H1 (cell line): ENCODE measurements around the gene TMC6. TPM values are rescaled to one million over a fixed set of nuclear protein-coding genes. Genes with fewer than 3 reads are reported as not detected.
"Not testable (repeated sequence)": the region's sequence is repeated elsewhere in the genome, so short reads cannot be mapped to it uniquely, and the experiment has no call there.

Source experiments
- CTCF ChIA-PET: fragments of 300-600 bp; sonication (Branson Sonifier 250); formaldehyde crosslinking; loops from one replicate; lab custom pipeline; 2021; ENCODE audit not compliant: partially characterized antibody; lab: Charles Lee
- POLR2A ChIA-PET: fragments of 300-600 bp; sonication (Branson Sonifier 250); formaldehyde crosslinking; loops from one replicate; lab custom pipeline; 2021; ENCODE audit warnings: inconsistent platforms; ENCODE audit not compliant: partially characterized antibody; lab: Charles Lee
- DNase-seq, 2 experiments: peaks; one replicate each; pipeline versions ENCODE4 v3.0.0 to v3.0.0-alpha.2; 2010 to 2022; ENCODE audit warnings: low spot score in 2 of 2, low read depth in 1 of 2, mixed read lengths in 1 of 2
- FAIRE-seq: peaks from 2 replicates; lab custom pipeline; 2011; peaks lifted over from hg19 to GRCh38; lab: Jason Lieb, UNC
- H2AFZ ChIP-seq: 2 replicates; pipeline ENCODE4 v1.8.1; 2012; ENCODE audit warnings: low read length, inconsistent platforms
- H2AK5ac ChIP-seq: 2 replicates; pipeline ENCODE4 v1.6.1; 2013; ENCODE audit warnings: low read depth, low read length
- H2BK120ac ChIP-seq: replicated peaks from 2 replicates; pipeline ENCODE3; 2013; ENCODE audit warnings: low read depth, low read length, inconsistent platforms
- H2BK12ac ChIP-seq: 2 replicates; pipeline ENCODE4 v1.6.1; 2013; ENCODE audit warnings: low read depth, low read length
- H2BK15ac ChIP-seq: 2 replicates; pipeline ENCODE4 v1.6.1; 2013; ENCODE audit warnings: low read length
- H2BK20ac ChIP-seq: 2 replicates; pipeline ENCODE4 v1.6.1; 2013; ENCODE audit warnings: low read length
- H2BK5ac ChIP-seq: 2 replicates; pipeline ENCODE4 v1.6.1; 2013; ENCODE audit warnings: low read depth, low read length
- H3K14ac ChIP-seq: 2 replicates; pipeline ENCODE4 v1.6.1; 2013; ENCODE audit warnings: inconsistent platforms; ENCODE audit not compliant: insufficient read length
- H3K18ac ChIP-seq: 2 replicates; pipeline ENCODE4 v1.6.1; 2013; ENCODE audit warnings: low read length; ENCODE audit errors: extremely low read depth
- H3K23ac ChIP-seq: 2 replicates; pipeline ENCODE4 v1.6.1; 2013; ENCODE audit warnings: inconsistent platforms; ENCODE audit not compliant: insufficient read length
- H3K23me2 ChIP-seq: 2 replicates; pipeline ENCODE4 v1.6.1; 2013; ENCODE audit warnings: low read depth, low read length
- H3K27ac ChIP-seq: 2 replicates; pipeline ENCODE4 v1.6.1; 2011; ENCODE audit warnings: low read depth, low read length, inconsistent platforms
- H3K27me3 ChIP-seq, 4 experiments: replicated peaks in 1 of 4; 1 replicate in 1 of 4; 2 replicates in 3 of 4; pipeline versions ENCODE4 v1.6.1 to v1.8.1; 2011 to 2013; ENCODE audit warnings: low read length in 3 of 4, mild to moderate bottlenecking in 3 of 4, inconsistent platforms in 2 of 4, mixed read lengths in 2 of 4, moderate library complexity in 1 of 4; ENCODE audit not compliant: control insufficient read depth in 3 of 4, insufficient read depth in 3 of 4; ENCODE audit errors: extremely low read depth in 1 of 4
- H3K36me3 ChIP-seq, 4 experiments: 2 replicates each; pipeline versions ENCODE4 v1.6.1 to v1.8.1; 2011 to 2013; ENCODE audit warnings: mild to moderate bottlenecking in 4 of 4, low read length in 3 of 4, moderate library complexity in 2 of 4, control low read depth in 1 of 4, inconsistent platforms in 1 of 4; ENCODE audit not compliant: insufficient read depth in 4 of 4, control insufficient read depth in 2 of 4
- H3K4ac ChIP-seq: replicated peaks from 2 replicates; pipeline ENCODE3; 2013; ENCODE audit warnings: low read length, low read depth, mixed read lengths, inconsistent platforms; ENCODE audit not compliant: insufficient read length
- H3K4me1 ChIP-seq, 4 experiments: replicated peaks in 1 of 4; 1 replicate in 1 of 4; 2 replicates in 3 of 4; pipeline versions ENCODE4 v1.6.1 to v1.8.1; 2011 to 2013; ENCODE audit warnings: low read length in 3 of 4, inconsistent platforms in 2 of 4, mixed read lengths in 1 of 4; ENCODE audit not compliant: insufficient read depth in 4 of 4, control insufficient read depth in 3 of 4
- H3K4me2 ChIP-seq, 2 experiments: 2 replicates each; pipeline versions ENCODE4 v1.6.1 to v1.8.1; 2011 to 2013; ENCODE audit warnings: low read depth in 2 of 2, low read length in 2 of 2, control low read depth in 1 of 2, inconsistent platforms in 1 of 2, mild to moderate bottlenecking in 1 of 2; ENCODE audit not compliant: insufficient read depth in 1 of 2
- H3K4me3 ChIP-seq, 4 experiments: fragments of 200-600, 300-600 bp in 1 of 4; sonication (generic), shearing (Covaris generic), sonication (Bioruptor Twin) in 1 of 4; 2 replicates each; pipeline versions ENCODE4 v1.5.1 to v1.8.1; 2011 to 2016; ENCODE audit warnings: low read length in 4 of 4, low read depth in 3 of 4, control low read depth in 2 of 4, inconsistent platforms in 2 of 4, mild to moderate bottlenecking in 2 of 4, mixed read lengths in 1 of 4, moderate library complexity in 1 of 4; ENCODE audit not compliant: insufficient read depth in 2 of 4; ENCODE audit errors: extremely low read depth in 1 of 4
- H3K56ac ChIP-seq: replicated peaks from 2 replicates; pipeline ENCODE3; 2013; ENCODE audit warnings: low read depth, mild to moderate bottlenecking, mixed read lengths, low read length, inconsistent platforms; ENCODE audit not compliant: insufficient read length
- H3K79me1 ChIP-seq: 2 replicates; pipeline ENCODE4 v1.6.1; 2013; ENCODE audit warnings: low read depth, low read length, control low read depth
- H3K79me2 ChIP-seq, 2 experiments: 2 replicates each; pipeline versions ENCODE4 v1.6.1 to v1.8.1; 2012 to 2013; ENCODE audit warnings: low read length in 2 of 2, mild to moderate bottlenecking in 2 of 2, inconsistent platforms in 1 of 2; ENCODE audit not compliant: insufficient read depth in 2 of 2, control insufficient read depth in 1 of 2
- H3K9ac ChIP-seq, 4 experiments: replicated peaks in 1 of 4; 1 replicate in 1 of 4; 2 replicates in 3 of 4; pipeline versions ENCODE4 v1.6.1 to v1.8.1; 2011 to 2013; ENCODE audit warnings: low read depth in 3 of 4, low read length in 3 of 4, control low read depth in 2 of 4, mild to moderate bottlenecking in 2 of 4, moderate library complexity in 2 of 4, inconsistent platforms in 1 of 4; ENCODE audit errors: extremely low read depth in 1 of 4
- H3K9me3 ChIP-seq, 2 experiments: 2 replicates each; pipeline versions ENCODE4 v1.6.1 to v1.8.1; 2012 to 2013; ENCODE audit warnings: mild to moderate bottlenecking in 2 of 2, moderate library complexity in 2 of 2, control low read depth in 1 of 2, inconsistent platforms in 1 of 2, low read depth in 1 of 2, low read length in 1 of 2, mixed read lengths in 1 of 2; ENCODE audit not compliant: insufficient read depth in 2 of 2
- H4K20me1 ChIP-seq, 2 experiments: replicated peaks in 1 of 2; 2 replicates each; pipeline versions ENCODE3 to v1.8.1; 2011 to 2013; ENCODE audit warnings: inconsistent platforms in 2 of 2, low read length in 2 of 2, mild to moderate bottlenecking in 1 of 2; ENCODE audit not compliant: insufficient read depth in 2 of 2, control insufficient read depth in 1 of 2
- H4K5ac ChIP-seq: 2 replicates; pipeline ENCODE4 v1.6.1; 2013; ENCODE audit warnings: low read length, low read depth, mixed read lengths, inconsistent platforms; ENCODE audit not compliant: insufficient read length
- H4K8ac ChIP-seq: 2 replicates; pipeline ENCODE4 v1.8.0; 2013; ENCODE audit warnings: mild to moderate bottlenecking, moderate library complexity, low read length, inconsistent platforms; ENCODE audit not compliant: insufficient read depth; ENCODE audit errors: extremely low read depth
- H4K91ac ChIP-seq: replicated peaks from 2 replicates; pipeline ENCODE3; 2013; ENCODE audit warnings: low read length, mixed read lengths, inconsistent platforms; ENCODE audit not compliant: insufficient read length
- WGBS, 2 experiments: shearing (Covaris generic) in 1 of 2; methylation state at CpG; one replicate each; pipeline versions ENCODE4 v1.1.6 to v1.1.7; 2013 to 2015; ENCODE audit warnings: low lambda C conversion rate in 2 of 2, mixed read lengths in 2 of 2, inconsistent platforms in 1 of 2, low coverage in 1 of 2, missing lambda C conversion rate in 1 of 2; ENCODE audit not compliant: insufficient replicate concordance in 2 of 2, insufficient coverage in 1 of 2, insufficient read length in 1 of 2; ENCODE audit errors: extremely low coverage in 1 of 2, missing lambda C conversion rate in 1 of 2; 5-methylcytosine and 5-hydroxymethylcytosine counted together
- polyA plus RNA-seq, 7 experiments: library from polyadenylated mRNA; depleted of rRNA in 3 of 7; stranded (reverse) in 5 of 7; unstranded in 2 of 7; fragments of >200 nt in 5 of 7; fragments of 200-250 nt in 2 of 7; gene quantifications; 1 replicate in 5 of 7; 2 replicates in 1 of 7; 4 replicates in 1 of 7; pipeline versions ENCODE4 v1.2.1 to v1.2.3, GENCODE V29; 2011 to 2013; ENCODE audit warnings: missing spikeins in 2 of 7, mixed read lengths in 2 of 7
- total RNA-seq: library from RNA; stranded (reverse); fragmentation: NEBNext Ultra II Directional; extraction: Animal tissue kit (Norgen Biotek cat#: 25700); gene quantifications from 2 replicates; pipeline ENCODE4 v1.2.1, GENCODE V29; 2021

TMC6 gene
- total and polyA plus RNA-seq, 2 of the 8 experiments (the other 6 are each of a cell fraction or from before 2014, with no cell fraction given), result 39.4 to 77.6 TPM

DNA sequence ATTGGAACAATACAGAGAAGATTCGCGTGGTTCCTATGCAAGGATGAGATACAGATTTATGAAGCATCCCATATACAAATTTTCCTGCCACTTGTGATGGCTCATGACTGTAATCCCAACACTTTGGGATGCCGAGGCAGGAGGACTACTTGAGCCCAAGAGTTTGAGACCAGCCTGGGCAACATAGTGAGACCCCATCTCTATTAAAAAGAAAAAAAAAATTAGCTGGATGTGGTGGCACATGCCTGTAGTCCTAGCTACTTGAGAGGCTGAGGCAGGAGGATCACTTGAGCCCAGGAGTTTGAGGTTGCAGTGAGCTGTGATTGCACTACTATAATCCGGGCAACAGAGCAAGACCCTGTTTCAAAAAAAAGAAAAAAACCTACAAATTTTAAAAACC is 61.6 kb downstream of the TMC6 start:
- H3K23ac ChIP-seq, H3K79me2 ChIP-seq, H2AFZ ChIP-seq, H3K18ac ChIP-seq, H3K4me3 ChIP-seq, FAIRE-seq, H3K27ac ChIP-seq, H4K5ac ChIP-seq, H2BK12ac ChIP-seq, H3K9me3 ChIP-seq, H4K20me1 ChIP-seq, H3K79me1 ChIP-seq, H2BK15ac ChIP-seq, H3K4me2 ChIP-seq, H3K4me1 ChIP-seq, H3K27me3 ChIP-seq, H3K23me2 ChIP-seq, H4K8ac ChIP-seq, H2BK120ac ChIP-seq, H2AK5ac ChIP-seq, H3K14ac ChIP-seq, H2BK5ac ChIP-seq, H3K56ac ChIP-seq, H3K9ac ChIP-seq, DNase-seq, H2BK20ac ChIP-seq, H3K4ac ChIP-seq, H4K91ac ChIP-seq: not testable (repeated sequence)
- CTCF ChIA-PET, result interaction anchor here (1.2 to 1.6 kb wide), 2 partner anchors 16 to 49 kb away, joined by 3 to 5 read pairs; no protein-coding TSS in a partner anchor
- POLR2A ChIA-PET, result interaction anchor here (0.7 to 1.0 kb wide), 2 partner anchors 10 to 14 kb away, joined by 3 read pairs; no protein-coding TSS in a partner anchor
- H3K36me3 ChIP-seq, result peaks cover under 1 to 32% (median 11%) of the 10 kb centered on the region in 4 experiments; a peak in 7 of 8 replicates
- 87% methylated on average over 4 of the region's 4 CpGs; no CpG with 5 or more reads in 1 of the 2 experiments for WGBS, 2 experiments
